Activated gamma-delta T cell treated with Interleukin-2 at 50 U/mL for 16 hours (primary cell): ENCODE data around the gene PRKAG2.

Source experiments
- DNase-seq: peaks from one replicate; pipeline ENCODE4 v3.0.0-alpha.2; 2020

PRKAG2 gene

GRCh38 chr7:151524845-151525244 lies 352.1 kb downstream of the PRKAG2 start:
- no peak for DNase-seq

- DNase-seq: no peak
Observed at GRCh38 chr7:151524331-151524730, 352.6 kb downstream of the PRKAG2 start.

- peak; percentile 21 for DNase-seq
Observed at GRCh38 chr7:151520419-151521261, 356.3 kb downstream of the PRKAG2 start.

GRCh38 chr7:151519765-151520418 lies 357.0 kb downstream of the PRKAG2 start, which contains the start of gene RHEB:
Gene RHEB (minus strand): TSS chr7:151519895. CDS start chr7:151519511, 384 bp downstream.
- peak; percentile 97 for DNase-seq

GRCh38 chr7:151518947-151519764 lies 357.8 kb downstream of the PRKAG2 start:
- DNase-seq: peak; percentile 52

- peak; percentile 44 for DNase-seq
Observed at GRCh38 chr7:151518105-151518946, 358.6 kb downstream of the PRKAG2 start.

GRCh38 chr7:151517601-151518104 lies 359.3 kb downstream of the PRKAG2 start:
- no peak for DNase-seq

- no peak for DNase-seq
Observed at GRCh38 chr7:151515276-151515565, 361.7 kb downstream of the PRKAG2 start.

GRCh38 chr7:151514461-151515275 lies 362.2 kb downstream of the PRKAG2 start:
- DNase-seq: no peak

GRCh38 chr7:151513133-151513532 lies 363.8 kb downstream of the PRKAG2 start:
- no peak for DNase-seq

- no peak for DNase-seq
Observed at GRCh38 chr7:151512353-151512752, 364.6 kb downstream of the PRKAG2 start.

- no peak for DNase-seq
Observed at GRCh38 chr7:151511946-151512345, 365.0 kb downstream of the PRKAG2 start.

- DNase-seq: no peak
Observed at GRCh38 chr7:151511270-151511669, 365.6 kb downstream of the PRKAG2 start.

GRCh38 chr7:151509670-151510333 lies 367.1 kb downstream of the PRKAG2 start:
- DNase-seq: no peak

GRCh38 chr7:151508991-151509390 lies 367.9 kb downstream of the PRKAG2 start:
- DNase-seq: no peak

GRCh38 chr7:151507806-151508205 lies 369.1 kb downstream of the PRKAG2 start:
- DNase-seq: no peak

- no peak for DNase-seq
Observed at GRCh38 chr7:151506901-151507382, 370.0 kb downstream of the PRKAG2 start.
